HEK293 (cell line): ENCODE data around the gene STK38.
A peak's percentile ranks its signal among the peaks of the same experiment; 100 is the strongest.

Experiments used
- CTCF ChIA-PET: fragments of 350-600 bp; formaldehyde crosslinking; extraction: SDS; loops from one replicate; lab custom pipeline; 2021; ENCODE audit warnings: antibody characterized with exemption; lab: Yijun Ruan, JAX
- POLR2A ChIA-PET: fragments of 300-600 bp; formaldehyde crosslinking; extraction: SDS; loops from one replicate; lab custom pipeline; 2020; ENCODE audit warnings: antibody characterized with exemption, inconsistent platforms; lab: Yijun Ruan, JAX
- H3K27ac ChIP-seq: fragments of 200-500 bp; sonication (Bioruptor generic); 2 replicates; pipeline ENCODE4 v1.5.1; 2014; ENCODE audit warnings: low read depth, low read length, control low read depth, inconsistent platforms; ENCODE audit errors: extremely low read depth
- H3K36me3 ChIP-seq, 2 experiments: fragments of 200-500 bp in 1 of 2; sonication (Bioruptor generic) in 1 of 2; 1 replicate in 1 of 2; 2 replicates in 1 of 2; pipeline ENCODE4 v1.5.1; 2014 to 2017; ENCODE audit warnings: inconsistent platforms in 2 of 2, low read length in 2 of 2; ENCODE audit not compliant: control insufficient read depth in 2 of 2, insufficient read depth in 1 of 2
- H3K4me1 ChIP-seq: fragments of 200-500 bp; sonication (Bioruptor generic); 2 replicates; pipeline ENCODE4 v1.5.1; 2014; ENCODE audit warnings: mild to moderate bottlenecking, low read length, inconsistent platforms; ENCODE audit not compliant: control insufficient read depth, insufficient read depth
- H3K4me3 ChIP-seq: 2 replicates; pipeline ENCODE4 v1.5.1; 2011; ENCODE audit warnings: low read depth, mild to moderate bottlenecking, control low read depth, low read length, moderate library complexity
- H3K9me3 ChIP-seq: fragments of 200-500 bp; sonication (Bioruptor generic); 2 replicates; pipeline ENCODE4 v1.5.1; 2014; ENCODE audit warnings: low read depth, low read length, inconsistent platforms; ENCODE audit not compliant: control insufficient read depth, insufficient read depth
- BCL11A ChIP-seq: fragments of 450-650 bp; formaldehyde crosslinking; IDR thresholded peaks from 2 replicates; pipeline ENCODE4 v1.5.1; 2016; ENCODE audit warnings: low read depth, missing biosample characterization, missing genetic modification characterization
- BCL11B ChIP-seq: fragments of 450-650 bp; formaldehyde crosslinking; IDR thresholded peaks from 2 replicates; pipeline ENCODE4 v1.5.1; 2016; ENCODE audit warnings: low read depth, missing biosample characterization, missing genetic modification characterization
- KLF1 ChIP-seq: fragments of 450-650 bp; formaldehyde crosslinking; IDR thresholded peaks from 2 replicates; pipeline ENCODE4 v1.5.1; 2016; ENCODE audit warnings: missing biosample characterization, missing genetic modification characterization
- PRDM1 ChIP-seq: fragments of 450-650 bp; formaldehyde crosslinking; IDR thresholded peaks from 2 replicates; pipeline ENCODE4; 2016; ENCODE audit warnings: missing biosample characterization, missing genetic modification characterization
- PRDM10 ChIP-seq: fragments of 450-650 bp; formaldehyde crosslinking; IDR thresholded peaks from 2 replicates; pipeline ENCODE4 v1.5.1; 2016; ENCODE audit warnings: missing biosample characterization, missing genetic modification characterization
- REPIN1 ChIP-seq: fragments of 450-650 bp; formaldehyde crosslinking; IDR thresholded peaks from 2 replicates; pipeline ENCODE4 v1.5.1; 2017; ENCODE audit warnings: missing biosample characterization, missing genetic modification characterization, low read depth
- SETDB1 ChIP-seq: IDR thresholded peaks from one replicate; pipeline ENCODE4 v1.6.1; 2017; ENCODE audit warnings: mild to moderate bottlenecking, low read length, moderate library complexity, mixed read lengths; ENCODE audit not compliant: insufficient read length
- TRIM28 ChIP-seq: IDR thresholded peaks from 2 replicates; pipeline ENCODE4 v1.6.1; 2011; ENCODE audit warnings: low read length, control low read depth, borderline replicate concordance
- ZBTB10 ChIP-seq: fragments of 450-650 bp; formaldehyde crosslinking; IDR thresholded peaks from 2 replicates; pipeline ENCODE4 v1.5.1; 2016; ENCODE audit warnings: missing biosample characterization, missing genetic modification characterization
- ZEB2 ChIP-seq: fragments of 450-650 bp; formaldehyde crosslinking; IDR thresholded peaks from 2 replicates; pipeline ENCODE4 v1.5.1; 2016; ENCODE audit warnings: missing biosample characterization, missing genetic modification characterization
- ZNF157 ChIP-seq: fragments of 450-650 bp; formaldehyde crosslinking; IDR thresholded peaks from 2 replicates; pipeline ENCODE4 v1.5.1; 2016; ENCODE audit warnings: missing biosample characterization, missing genetic modification characterization
- ZNF24 ChIP-seq: fragments of 450-650 bp; formaldehyde crosslinking; IDR thresholded peaks from 2 replicates; pipeline ENCODE4 v1.5.1; 2016; ENCODE audit warnings: missing biosample characterization, missing genetic modification characterization
- ZNF274 ChIP-seq, 2 experiments: fragments of 200-500 bp in 1 of 2; fragments of 450-650 bp in 1 of 2; sonication (Bioruptor generic) in 1 of 2; formaldehyde crosslinking in 1 of 2; IDR thresholded peaks; 2 replicates each; pipeline versions ENCODE4 v1.5.1 to v1.6.1; 2014 to 2016; ENCODE audit warnings: borderline replicate concordance in 1 of 2, inconsistent platforms in 1 of 2, low read length in 1 of 2, missing biosample characterization in 1 of 2, missing genetic modification characterization in 1 of 2
- ZNF324 ChIP-seq: fragments of 450-650 bp; formaldehyde crosslinking; IDR thresholded peaks from 2 replicates; pipeline ENCODE4 v1.5.1; 2016; ENCODE audit warnings: missing biosample characterization, missing genetic modification characterization
- ZNF544 ChIP-seq: fragments of 450-650 bp; formaldehyde crosslinking; IDR thresholded peaks from 2 replicates; pipeline ENCODE4 v1.5.0; 2017; ENCODE audit warnings: missing biosample characterization, missing genetic modification characterization
- ZNF692 ChIP-seq: fragments of 450-650 bp; formaldehyde crosslinking; IDR thresholded peaks from 2 replicates; pipeline ENCODE4 v1.5.1; 2016; ENCODE audit warnings: missing biosample characterization, missing genetic modification characterization
- TF ChIP-seq, protein P1 (sequence below): fragments of 450-650 bp; formaldehyde crosslinking; IDR thresholded peaks from 2 replicates; pipeline ENCODE4 v1.5.1; 2016; ENCODE audit warnings: missing biosample characterization, missing genetic modification characterization

STK38 gene

GRCh38 chr6:36581716-36582115 is 34.4 kb upstream of the STK38 start:
- POLR2A ChIA-PET = interaction anchor here (0.5 to 0.8 kb wide), 4 partner anchors 9 to 212 kb away, joined by 3 to 4 read pairs (median 4); no protein-coding TSS in a partner anchor
- CTCF ChIA-PET = interaction anchor here (0.6 kb wide), 1 partner anchor 223 kb away, joined by 4 read pairs; no protein-coding TSS in a partner anchor
- no peak for TF ChIP-seq BCL11B
- no peak for TF ChIP-seq KLF1 (tag by site-specific recombination)
- TF ChIP-seq ZNF544 (tag by site-specific recombination) = no peak
- no peak for TF ChIP-seq ZNF692
- no peak for TF ChIP-seq ZEB2 (tag by site-specific recombination)
- TF ChIP-seq SETDB1 = no peak
- no peak for TF ChIP-seq PRDM1 (tag by site-specific recombination)
- no peak for TF ChIP-seq ZNF157 (tag by site-specific recombination)
- TF ChIP-seq REPIN1 (tag by site-specific recombination) = no peak
- no peak for TF ChIP-seq ZNF324 (tag by site-specific recombination)
- TF ChIP-seq TRIM28 = no peak
- no peaks in the 10 kb centered on the region for H3K36me3 ChIP-seq
- H3K9me3 ChIP-seq = no peaks in the 10 kb centered on the region
- no peak overlapping the region for H3K27ac ChIP-seq
- peaks cover 6% of the 10 kb centered on the region; the same call in 1 of the 2 replicates for H3K4me1 ChIP-seq
- no peak overlapping the region for H3K4me3 ChIP-seq

DNA sequence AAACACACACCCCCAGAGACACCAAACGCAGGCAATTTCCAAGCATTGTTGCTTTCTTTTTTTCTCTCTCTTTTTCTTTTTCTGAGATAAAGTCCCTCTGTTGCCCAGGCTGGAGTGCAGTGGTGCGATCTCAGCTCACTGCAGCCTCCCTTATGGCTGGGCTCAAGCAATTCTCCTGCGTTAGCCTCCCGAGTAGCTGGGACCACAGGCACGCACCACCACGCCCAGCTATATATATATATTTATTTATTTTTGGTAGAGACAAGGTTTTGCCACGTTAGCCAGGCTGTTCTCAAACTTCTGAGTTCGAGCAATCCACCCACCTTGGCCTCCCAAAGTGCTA is 32.9 kb upstream of the STK38 start:
- ChIA-PET POLR2A (interaction anchor here (0.6 to 1.7 kb wide), 15 partner anchors 9 to 406 kb away, joined by 3 to 12 read pairs (median 4); partner anchors contain the start of gene MTCH1), CTCF (interaction anchor here (0.6 to 1.6 kb wide), 6 partner anchors 12 to 745 kb away, joined by 3 to 5 read pairs (median 4); no protein-coding TSS in a partner anchor)
- no peak overlapping the region for H3K27ac ChIP-seq
- H3K4me3 ChIP-seq = no peak overlapping the region
- no peaks in the 10 kb centered on the region for H3K9me3 ChIP-seq
- no peaks in the 10 kb centered on the region for H3K36me3 ChIP-seq
- peaks cover 6% of the 10 kb centered on the region; the same call in 1 of the 2 replicates for H3K4me1 ChIP-seq
- TF ChIP-seq PRDM10 (tag by site-specific recombination) (peak; percentile 98), BCL11A (tag by site-specific recombination) (no peak), KLF1 (tag by site-specific recombination) (0 out of 2 replicates have a peak, but pooled peaks have one; percentile 2)
- TF ChIP-seq, protein P1, sequence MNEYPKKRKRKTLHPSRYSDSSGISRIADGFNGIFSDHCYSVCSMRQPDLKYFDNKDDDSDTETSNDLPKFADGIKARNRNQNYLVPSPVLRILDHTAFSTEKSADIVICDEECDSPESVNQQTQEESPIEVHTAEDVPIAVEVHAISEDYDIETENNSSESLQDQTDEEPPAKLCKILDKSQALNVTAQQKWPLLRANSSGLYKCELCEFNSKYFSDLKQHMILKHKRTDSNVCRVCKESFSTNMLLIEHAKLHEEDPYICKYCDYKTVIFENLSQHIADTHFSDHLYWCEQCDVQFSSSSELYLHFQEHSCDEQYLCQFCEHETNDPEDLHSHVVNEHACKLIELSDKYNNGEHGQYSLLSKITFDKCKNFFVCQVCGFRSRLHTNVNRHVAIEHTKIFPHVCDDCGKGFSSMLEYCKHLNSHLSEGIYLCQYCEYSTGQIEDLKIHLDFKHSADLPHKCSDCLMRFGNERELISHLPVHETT (tag by site-specific recombination) = no peak
- TF ChIP-seq, all 188 proteins: peak for 2

DNA sequence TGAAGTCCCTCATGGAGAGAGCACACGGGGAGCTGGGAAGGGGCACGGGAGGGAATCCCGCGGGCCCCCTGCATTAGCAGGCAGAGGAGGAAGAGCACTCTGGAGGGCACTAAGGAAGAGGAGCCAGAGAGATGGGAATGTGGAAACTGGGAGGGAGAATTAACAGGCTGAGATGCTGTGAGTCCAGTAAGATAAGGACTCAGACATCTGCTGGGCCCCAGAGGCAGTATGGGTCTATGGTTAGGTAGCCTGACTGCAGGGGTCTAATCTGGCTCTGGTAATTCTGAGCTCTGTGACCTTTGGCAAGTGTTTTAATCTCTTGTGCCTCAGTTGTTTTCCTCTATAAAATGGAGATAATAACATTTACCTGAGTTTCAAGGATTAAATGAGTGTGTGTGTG is 31.2 kb upstream of the STK38 start:
- H3K4me1 ChIP-seq = peaks cover 6% of the 10 kb centered on the region; the same call in 1 of the 2 replicates
- H3K36me3 ChIP-seq = no peaks in the 10 kb centered on the region
- no peak overlapping the region for H3K4me3 ChIP-seq
- CTCF ChIA-PET = interaction anchor here (0.6 to 1.2 kb wide), 3 partner anchors 17 to 224 kb away, joined by 3 to 5 read pairs (median 4); no protein-coding TSS in a partner anchor
- no peak overlapping the region for H3K27ac ChIP-seq
- POLR2A ChIA-PET = interaction anchor here (0.7 kb wide), 1 partner anchor 552 kb away, joined by 4 read pairs; no protein-coding TSS in a partner anchor
- no peaks in the 10 kb centered on the region for H3K9me3 ChIP-seq
- no peak for TF ChIP-seq ZBTB10 (tag by site-specific recombination)
- TF ChIP-seq ZEB2 (tag by site-specific recombination) = no peak
- no peak for TF ChIP-seq PRDM10 (tag by site-specific recombination)
- no peak for TF ChIP-seq ZNF24
- TF ChIP-seq ZNF274 (IDR thresholded peaks at IDR 0.05; ENCODE audit: low read length) = no peak
- TF ChIP-seq ZNF274 (tag by site-specific recombination; IDR thresholded peaks at IDR 0.05; ENCODE audit: borderline replicate concordance) = no peak
